Measurements from ENCODE around the gene TRMT112. TPM values are rescaled to one million over a fixed set of nuclear protein-coding genes. Genes with fewer than 3 reads are reported as not detected.

Gene TRMT112
- total and polyA plus RNA-seq, 2 of the 4 experiments (the other 2 are of a cell fraction): 173 to 202 TPM

- CTCF ChIA-PET: interaction anchor here (1.1 to 2.8 kb wide), 3 partner anchors 11 to 39 kb away, joined by 3 to 27 read pairs (median 6); partner anchors contain the start of genes PRDX5 and TRMT112
- H2AK5ac ChIP-seq (ENCODE audit: low read depth, low read length): peak overlapping the region; percentile 66
- H3K79me1 ChIP-seq (ENCODE audit: low read depth in 1 of 2, low read length in 2 of 2): peaks cover 6 to 42% of the 10 kb centered on the region in 2 experiments
- peak overlapping the region; percentile 98; the same call in 1 of the 2 replicates for H4K91ac ChIP-seq (ENCODE audit: insufficient read depth, low read depth, low read length)
- DNase-seq: no peak
- peak overlapping the region; percentile 85 for H2AK9ac ChIP-seq (replicated peaks; ENCODE audit: low read depth, low read length, poor library complexity)
- H3K23ac ChIP-seq (ENCODE audit: low read depth, low read length): no peak overlapping the region
- no peak overlapping the region for H3K27ac ChIP-seq (ENCODE audit: insufficient read depth, low read length)
- H3K4me2 ChIP-seq (ENCODE audit: low read depth, low read length): no peak overlapping the region
- POLR2A ChIA-PET (ENCODE audit: unreplicated experiment): no interaction called here
- no peak overlapping the region; the same call in 1 of the 2 replicates for H2BK20ac ChIP-seq (ENCODE audit: low read depth, low read length)
- peaks cover 27% of the 10 kb centered on the region for H3K4me1 ChIP-seq (ENCODE audit: control insufficient read depth, insufficient read depth, low read length)
- ATAC-seq (ENCODE audit: low read depth): no peak
- intact Hi-C loops (cut with micrococcal nuclease): loop anchor here (5.0 kb wide), 1 partner anchor 296 kb away; no protein-coding TSS in a partner anchor
- H3K56ac ChIP-seq (ENCODE audit: extremely low read depth, insufficient read depth, low read length): no peak overlapping the region
- H3K9me1 ChIP-seq (ENCODE audit: insufficient read depth, low read length): peaks cover 18% of the 10 kb centered on the region
- peak overlapping the region; percentile 73 for H2BK120ac ChIP-seq (ENCODE audit: low read depth, low read length)
- BruUV-seq (replicated peaks): no TSS peak
- no peaks in the 10 kb centered on the region for H4K20me1 ChIP-seq (ENCODE audit: insufficient read depth, low read length)
- H3K4me3 ChIP-seq (ENCODE audit: insufficient read depth, low read depth, low read length): no peak overlapping the region
- H3K4ac ChIP-seq (ENCODE audit: low read depth, low read length): 0 out of 2 replicates have a peak overlapping the region, but pooled peaks have one; percentile 99
- 76% methylated on average over 11 of the region's 25 CpGs; no CpG with 5 or more reads in 1 of the 2 experiments for WGBS, 2 experiments (ENCODE audit: extremely low coverage in 2 of 2, insufficient read length in 1 of 2)
- peak overlapping the region; percentile 60 for H2AFZ ChIP-seq (replicated peaks; ENCODE audit: low read length, poor library complexity)
- H3K18ac ChIP-seq (ENCODE audit: low read depth, low read length): no peak overlapping the region
- H3K36me3 ChIP-seq (ENCODE audit: control insufficient read depth, insufficient read depth, low read length): peaks cover 8% of the 10 kb centered on the region
- H2BK5ac ChIP-seq (ENCODE audit: low read depth, low read length, poor library complexity, severe bottlenecking): no peak overlapping the region
- no peaks in the 10 kb centered on the region for H3K27me3 ChIP-seq (ENCODE audit: control insufficient read depth, insufficient read depth, low read length)
- H3K9me3 ChIP-seq (ENCODE audit: control insufficient read depth, insufficient read depth, low read length): no peaks in the 10 kb centered on the region
- H3K9ac ChIP-seq (ENCODE audit: low read depth, low read length): no peak overlapping the region
- no peak overlapping the region for H2BK15ac ChIP-seq (ENCODE audit: low read depth, low read length)
- dilution Hi-C loops (cut with HindIII; ENCODE audit: low sequenced_read_pairs, unreplicated experiment): no loop called here
- in situ Hi-C loops (cut with MboI; ENCODE audit: low sequenced_read_pairs): no loop called here
- no peak overlapping the region for H4K5ac ChIP-seq (ENCODE audit: low read depth, low read length)
- H4K8ac ChIP-seq (ENCODE audit: low read depth in 2 of 2, low read length in 2 of 2): no peak overlapping the region; a peak in 1 of 4 replicates
- no peak overlapping the region for H3K14ac ChIP-seq (replicated peaks; ENCODE audit: low read depth, low read length)
- TF ChIP-seq MAFK (IDR thresholded peaks at IDR 0.05; ENCODE audit: low read depth, low read length): no peak
- TF ChIP-seq NFE2L2 (IDR thresholded peaks at IDR 0.05; ENCODE audit: low read depth, low read length): no peak
- no peak for TF ChIP-seq RCOR1 (IDR thresholded peaks at IDR 0.05; ENCODE audit: insufficient replicate concordance, low read length)
- peak; percentile 26; the same call in 1 of the 2 replicates for TF ChIP-seq RAD21 (IDR thresholded peaks at IDR 0.05; ENCODE audit: low read length)
- TF ChIP-seq SMC3 (IDR thresholded peaks at IDR 0.05; ENCODE audit: low read depth, low read length): no peak
- TF ChIP-seq CTCF (conservative IDR thresholded peaks at IDR 0.05; ENCODE audit: low read depth, low read length): peak; percentile 43
- no peak for TF ChIP-seq BHLHE40 (IDR thresholded peaks at IDR 0.05; ENCODE audit: low read depth, low read length)
- TF ChIP-seq CEBPB (IDR thresholded peaks at IDR 0.05; ENCODE audit: low read depth, low read length): no peak
- TF ChIP-seq ELK1 (IDR thresholded peaks at IDR 0.05; ENCODE audit: borderline replicate concordance, low read depth, low read length): no peak
- no peak for TF ChIP-seq FOS (IDR thresholded peaks at IDR 0.05; ENCODE audit: low read depth, low read length)
- no peak for TF ChIP-seq POLR2A (IDR thresholded peaks at IDR 0.05; ENCODE audit: low read depth, low read length)
- no peak for TF ChIP-seq CHD1 (IDR thresholded peaks at IDR 0.05; ENCODE audit: low read depth, low read length)
- no peak for TF ChIP-seq MXI1 (IDR thresholded peaks at IDR 0.05; ENCODE audit: borderline replicate concordance, low read depth, low read length)
- TF ChIP-seq RFX5 (IDR thresholded peaks at IDR 0.05; ENCODE audit: low read depth, low read length): no peak
Measured at GRCh38 chr11:64356498-64357411, 39.4 kb upstream of the TRMT112 start.

Measured in IMR-90 (cell line).